ENCODE data around the gene ITGA1. TPM values are rescaled to one million over a fixed set of nuclear protein-coding genes. Genes with fewer than 3 reads are reported as not detected.

Gene ITGA1
- total and polyA plus RNA-seq, 2 of the 13 experiments (the other 11 are each of a cell fraction or from before 2014, with no cell fraction given), result 23.1 to 28.6 TPM

- no peak for TF ChIP-seq ZNF569 (CRISPR knock-in tag; IDR thresholded peaks at IDR 0.05; ENCODE audit: borderline replicate concordance)
- TF ChIP-seq LCORL (IDR thresholded peaks at IDR 0.05), result no peak
- peak; percentile 86 for TF ChIP-seq LCORL (CRISPR knock-in tag; IDR thresholded peaks at IDR 0.05)
- no peak for TF ChIP-seq ZMAT3 (CRISPR knock-in tag; conservative IDR thresholded peaks at IDR 0.05)
- no peak for TF ChIP-seq RFX1 (IDR thresholded peaks at IDR 0.05)
- TF ChIP-seq RFX5 (IDR thresholded peaks at IDR 0.05; ENCODE audit: low read depth, low read length), result no peak
- peak; percentile 47; the same call in 1 of the 2 replicates for TF ChIP-seq TSC22D2 (CRISPR knock-in tag; IDR thresholded peaks at IDR 0.05; ENCODE audit: borderline replicate concordance)
- peak; percentile 46; the same call in 1 of the 2 replicates for TF ChIP-seq NR1H2 (CRISPR knock-in tag; IDR thresholded peaks at IDR 0.05; ENCODE audit: borderline replicate concordance, low read depth)
- no peak for TF ChIP-seq MAF1 (CRISPR knock-in tag; IDR thresholded peaks at IDR 0.05; ENCODE audit: borderline replicate concordance)
- peak; percentile 85 for TF ChIP-seq ZNF781 (CRISPR knock-in tag; IDR thresholded peaks at IDR 0.05; ENCODE audit: borderline replicate concordance, not compliant biosample characterization)
- TF ChIP-seq IKZF1 (IDR thresholded peaks at IDR 0.05), result no peak
- 0 out of 2 replicates have a peak, but pooled peaks have one; percentile 10 for TF ChIP-seq E2F2 (CRISPR knock-in tag; IDR thresholded peaks at IDR 0.05; ENCODE audit: borderline replicate concordance)
- TF ChIP-seq BRF2 (CRISPR knock-in tag; IDR thresholded peaks at IDR 0.05), result no peak
- peak; percentile 91; the same call in 1 of the 2 replicates for TF ChIP-seq ZNF276 (CRISPR knock-in tag; IDR thresholded peaks at IDR 0.05; ENCODE audit: low read depth)
- TF ChIP-seq ZNF30 (CRISPR knock-in tag; IDR thresholded peaks at IDR 0.05), result 0 out of 2 replicates have a peak, but pooled peaks have one; percentile 63
- TF ChIP-seq ZNF605 (CRISPR knock-in tag; IDR thresholded peaks at IDR 0.05), result peak; percentile 91
- peak; percentile 88; the same call in 1 of the 2 replicates for TF ChIP-seq ZNF510 (CRISPR knock-in tag; IDR thresholded peaks at IDR 0.05; ENCODE audit: low read depth)
- 0 out of 2 replicates have a peak, but pooled peaks have one; percentile 10 for TF ChIP-seq JUND (CRISPR knock-in tag; IDR thresholded peaks at IDR 0.05)
- peak; percentile 70; the same call in 1 of the 2 replicates for TF ChIP-seq BORCS8-MEF2B (CRISPR knock-in tag; IDR thresholded peaks at IDR 0.05)
- no peak for TF ChIP-seq HIVEP1 (CRISPR knock-in tag; IDR thresholded peaks at IDR 0.05)
- peak; percentile 92 for TF ChIP-seq CEBPB (IDR thresholded peaks at IDR 0.05; ENCODE audit: borderline replicate concordance, low read depth, low read length)
- peak; percentile 69 for TF ChIP-seq BCL6 (CRISPR knock-in tag; IDR thresholded peaks at IDR 0.05)
- TF ChIP-seq HNF4G (IDR thresholded peaks at IDR 0.05; ENCODE audit: borderline replicate concordance, low read depth, low read length), result peak; percentile 75; the same call in 1 of the 2 replicates
- TF ChIP-seq HNF4G (CRISPR knock-in tag; IDR thresholded peaks at IDR 0.05; ENCODE audit: borderline replicate concordance, low read depth), result peak; percentile 61; the same call in 1 of the 2 replicates
- peak; percentile 35; the same call in 1 of the 2 replicates for TF ChIP-seq MIXL1 (CRISPR knock-in tag; IDR thresholded peaks at IDR 0.05)
These were observed at the start of gene ITGA1, which contains the start of gene PELO (continued) for GRCh38 chr5:52787600-52788504.

All from HepG2 (cell line).